H1 (cell line): ENCODE data around the gene ITGA3. TPM values are rescaled to one million over a fixed set of nuclear protein-coding genes. Genes with fewer than 3 reads are reported as not detected.

Source experiments
- CTCF ChIA-PET: fragments of 300-600 bp; sonication (Branson Sonifier 250); formaldehyde crosslinking; loops from one replicate; lab custom pipeline; 2021; ENCODE audit not compliant: partially characterized antibody; lab: Charles Lee
- POLR2A ChIA-PET: fragments of 300-600 bp; sonication (Branson Sonifier 250); formaldehyde crosslinking; loops from one replicate; lab custom pipeline; 2021; ENCODE audit warnings: inconsistent platforms; ENCODE audit not compliant: partially characterized antibody; lab: Charles Lee
- DNase-seq, 2 experiments: peaks; one replicate each; pipeline versions ENCODE4 v3.0.0 to v3.0.0-alpha.2; 2010 to 2022; ENCODE audit warnings: low spot score in 2 of 2, low read depth in 1 of 2, mixed read lengths in 1 of 2
- FAIRE-seq: peaks from 2 replicates; lab custom pipeline; 2011; peaks lifted over from hg19 to GRCh38; lab: Jason Lieb, UNC
- H2AFZ ChIP-seq: 2 replicates; pipeline ENCODE4 v1.8.1; 2012; ENCODE audit warnings: low read length, inconsistent platforms
- H2AK5ac ChIP-seq: 2 replicates; pipeline ENCODE4 v1.6.1; 2013; ENCODE audit warnings: low read depth, low read length
- H2BK120ac ChIP-seq: replicated peaks from 2 replicates; pipeline ENCODE3; 2013; ENCODE audit warnings: low read depth, low read length, inconsistent platforms
- H2BK12ac ChIP-seq: 2 replicates; pipeline ENCODE4 v1.6.1; 2013; ENCODE audit warnings: low read depth, low read length
- H2BK15ac ChIP-seq: 2 replicates; pipeline ENCODE4 v1.6.1; 2013; ENCODE audit warnings: low read length
- H2BK20ac ChIP-seq: 2 replicates; pipeline ENCODE4 v1.6.1; 2013; ENCODE audit warnings: low read length
- H2BK5ac ChIP-seq: 2 replicates; pipeline ENCODE4 v1.6.1; 2013; ENCODE audit warnings: low read depth, low read length
- H3K14ac ChIP-seq: 2 replicates; pipeline ENCODE4 v1.6.1; 2013; ENCODE audit warnings: inconsistent platforms; ENCODE audit not compliant: insufficient read length
- H3K18ac ChIP-seq: 2 replicates; pipeline ENCODE4 v1.6.1; 2013; ENCODE audit warnings: low read length; ENCODE audit errors: extremely low read depth
- H3K23ac ChIP-seq: 2 replicates; pipeline ENCODE4 v1.6.1; 2013; ENCODE audit warnings: inconsistent platforms; ENCODE audit not compliant: insufficient read length
- H3K23me2 ChIP-seq: 2 replicates; pipeline ENCODE4 v1.6.1; 2013; ENCODE audit warnings: low read depth, low read length
- H3K27ac ChIP-seq: 2 replicates; pipeline ENCODE4 v1.6.1; 2011; ENCODE audit warnings: low read depth, low read length, inconsistent platforms
- H3K27me3 ChIP-seq, 4 experiments: replicated peaks in 1 of 4; 1 replicate in 1 of 4; 2 replicates in 3 of 4; pipeline versions ENCODE4 v1.6.1 to v1.8.1; 2011 to 2013; ENCODE audit warnings: low read length in 3 of 4, mild to moderate bottlenecking in 3 of 4, inconsistent platforms in 2 of 4, mixed read lengths in 2 of 4, moderate library complexity in 1 of 4; ENCODE audit not compliant: control insufficient read depth in 3 of 4, insufficient read depth in 3 of 4; ENCODE audit errors: extremely low read depth in 1 of 4
- H3K36me3 ChIP-seq, 4 experiments: 2 replicates each; pipeline versions ENCODE4 v1.6.1 to v1.8.1; 2011 to 2013; ENCODE audit warnings: mild to moderate bottlenecking in 4 of 4, low read length in 3 of 4, moderate library complexity in 2 of 4, control low read depth in 1 of 4, inconsistent platforms in 1 of 4; ENCODE audit not compliant: insufficient read depth in 4 of 4, control insufficient read depth in 2 of 4
- H3K4ac ChIP-seq: replicated peaks from 2 replicates; pipeline ENCODE3; 2013; ENCODE audit warnings: low read length, low read depth, mixed read lengths, inconsistent platforms; ENCODE audit not compliant: insufficient read length
- H3K4me1 ChIP-seq, 4 experiments: replicated peaks in 1 of 4; 1 replicate in 1 of 4; 2 replicates in 3 of 4; pipeline versions ENCODE4 v1.6.1 to v1.8.1; 2011 to 2013; ENCODE audit warnings: low read length in 3 of 4, inconsistent platforms in 2 of 4, mixed read lengths in 1 of 4; ENCODE audit not compliant: insufficient read depth in 4 of 4, control insufficient read depth in 3 of 4
- H3K4me2 ChIP-seq, 2 experiments: 2 replicates each; pipeline versions ENCODE4 v1.6.1 to v1.8.1; 2011 to 2013; ENCODE audit warnings: low read depth in 2 of 2, low read length in 2 of 2, control low read depth in 1 of 2, inconsistent platforms in 1 of 2, mild to moderate bottlenecking in 1 of 2; ENCODE audit not compliant: insufficient read depth in 1 of 2
- H3K4me3 ChIP-seq, 4 experiments: fragments of 200-600, 300-600 bp in 1 of 4; sonication (generic), shearing (Covaris generic), sonication (Bioruptor Twin) in 1 of 4; 2 replicates each; pipeline versions ENCODE4 v1.5.1 to v1.8.1; 2011 to 2016; ENCODE audit warnings: low read length in 4 of 4, low read depth in 3 of 4, control low read depth in 2 of 4, inconsistent platforms in 2 of 4, mild to moderate bottlenecking in 2 of 4, mixed read lengths in 1 of 4, moderate library complexity in 1 of 4; ENCODE audit not compliant: insufficient read depth in 2 of 4; ENCODE audit errors: extremely low read depth in 1 of 4
- H3K56ac ChIP-seq: replicated peaks from 2 replicates; pipeline ENCODE3; 2013; ENCODE audit warnings: low read depth, mild to moderate bottlenecking, mixed read lengths, low read length, inconsistent platforms; ENCODE audit not compliant: insufficient read length
- H3K79me1 ChIP-seq: 2 replicates; pipeline ENCODE4 v1.6.1; 2013; ENCODE audit warnings: low read depth, low read length, control low read depth
- H3K79me2 ChIP-seq, 2 experiments: 2 replicates each; pipeline versions ENCODE4 v1.6.1 to v1.8.1; 2012 to 2013; ENCODE audit warnings: low read length in 2 of 2, mild to moderate bottlenecking in 2 of 2, inconsistent platforms in 1 of 2; ENCODE audit not compliant: insufficient read depth in 2 of 2, control insufficient read depth in 1 of 2
- H3K9ac ChIP-seq, 4 experiments: replicated peaks in 1 of 4; 1 replicate in 1 of 4; 2 replicates in 3 of 4; pipeline versions ENCODE4 v1.6.1 to v1.8.1; 2011 to 2013; ENCODE audit warnings: low read depth in 3 of 4, low read length in 3 of 4, control low read depth in 2 of 4, mild to moderate bottlenecking in 2 of 4, moderate library complexity in 2 of 4, inconsistent platforms in 1 of 4; ENCODE audit errors: extremely low read depth in 1 of 4
- H3K9me3 ChIP-seq, 2 experiments: 2 replicates each; pipeline versions ENCODE4 v1.6.1 to v1.8.1; 2012 to 2013; ENCODE audit warnings: mild to moderate bottlenecking in 2 of 2, moderate library complexity in 2 of 2, control low read depth in 1 of 2, inconsistent platforms in 1 of 2, low read depth in 1 of 2, low read length in 1 of 2, mixed read lengths in 1 of 2; ENCODE audit not compliant: insufficient read depth in 2 of 2
- H4K20me1 ChIP-seq, 2 experiments: replicated peaks in 1 of 2; 2 replicates each; pipeline versions ENCODE3 to v1.8.1; 2011 to 2013; ENCODE audit warnings: inconsistent platforms in 2 of 2, low read length in 2 of 2, mild to moderate bottlenecking in 1 of 2; ENCODE audit not compliant: insufficient read depth in 2 of 2, control insufficient read depth in 1 of 2
- H4K5ac ChIP-seq: 2 replicates; pipeline ENCODE4 v1.6.1; 2013; ENCODE audit warnings: low read length, low read depth, mixed read lengths, inconsistent platforms; ENCODE audit not compliant: insufficient read length
- H4K8ac ChIP-seq: 2 replicates; pipeline ENCODE4 v1.8.0; 2013; ENCODE audit warnings: mild to moderate bottlenecking, moderate library complexity, low read length, inconsistent platforms; ENCODE audit not compliant: insufficient read depth; ENCODE audit errors: extremely low read depth
- H4K91ac ChIP-seq: replicated peaks from 2 replicates; pipeline ENCODE3; 2013; ENCODE audit warnings: low read length, mixed read lengths, inconsistent platforms; ENCODE audit not compliant: insufficient read length
- CTBP2 ChIP-seq: IDR thresholded peaks from 2 replicates; pipeline ENCODE4 v1.7.0; 2011; ENCODE audit warnings: borderline replicate concordance, mild to moderate bottlenecking, moderate library complexity, mixed read lengths, low read length; ENCODE audit not compliant: insufficient read depth, insufficient read length
- EZH2 ChIP-seq: fragments of 200-600 bp; sonication (generic); IDR thresholded peaks from 2 replicates; pipeline ENCODE4 v1.7.1; 2012; ENCODE audit warnings: low read depth, mild to moderate bottlenecking, moderate library complexity, low read length, inconsistent platforms; ENCODE audit not compliant: severe bottlenecking
- FOSL1 ChIP-seq: IDR thresholded peaks from 2 replicates; pipeline ENCODE4 v1.6.1; 2011; ENCODE audit warnings: mild to moderate bottlenecking, low read depth, low read length, moderate library complexity; ENCODE audit not compliant: insufficient read depth
- GABPA ChIP-seq: IDR thresholded peaks from 2 replicates; pipeline ENCODE4 v1.6.1; 2011; ENCODE audit warnings: mild to moderate bottlenecking, low read length, moderate library complexity, borderline replicate concordance; ENCODE audit not compliant: insufficient read depth
- JUND ChIP-seq: IDR thresholded peaks from 2 replicates; pipeline ENCODE4 v1.6.1; 2011; ENCODE audit warnings: mild to moderate bottlenecking, improper control_type of control experiment, low read length
- RFX5 ChIP-seq: IDR thresholded peaks from 2 replicates; pipeline ENCODE4 v1.6.1; 2011; ENCODE audit warnings: low read depth, low read length, improper control_type of control experiment, borderline replicate concordance
- SRF ChIP-seq: IDR thresholded peaks from 2 replicates; pipeline ENCODE4 v1.6.1; 2011; ENCODE audit warnings: mild to moderate bottlenecking, low read depth, low read length, moderate library complexity
- SUZ12 ChIP-seq: fragments of 200-600 bp; sonication (generic); IDR thresholded peaks from 2 replicates; pipeline ENCODE4 v1.6.1; 2012; ENCODE audit warnings: mild to moderate bottlenecking, inconsistent platforms, low read length, moderate library complexity, mixed read lengths
- TAF1 ChIP-seq: IDR thresholded peaks from 2 replicates; pipeline ENCODE4 v1.6.1; 2011; ENCODE audit warnings: mild to moderate bottlenecking, low read depth, low read length
- YY1 ChIP-seq: IDR thresholded peaks from 2 replicates; pipeline ENCODE4 v1.6.1; 2011; ENCODE audit warnings: low read depth, mild to moderate bottlenecking, low read length
- WGBS, 2 experiments: shearing (Covaris generic) in 1 of 2; methylation state at CpG; one replicate each; pipeline versions ENCODE4 v1.1.6 to v1.1.7; 2013 to 2015; ENCODE audit warnings: low lambda C conversion rate in 2 of 2, mixed read lengths in 2 of 2, inconsistent platforms in 1 of 2, low coverage in 1 of 2, missing lambda C conversion rate in 1 of 2; ENCODE audit not compliant: insufficient replicate concordance in 2 of 2, insufficient coverage in 1 of 2, insufficient read length in 1 of 2; ENCODE audit errors: extremely low coverage in 1 of 2, missing lambda C conversion rate in 1 of 2; 5-methylcytosine and 5-hydroxymethylcytosine counted together
- polyA plus RNA-seq, 7 experiments: library from polyadenylated mRNA; depleted of rRNA in 3 of 7; stranded (reverse) in 5 of 7; unstranded in 2 of 7; fragments of >200 nt in 5 of 7; fragments of 200-250 nt in 2 of 7; gene quantifications; 1 replicate in 5 of 7; 2 replicates in 1 of 7; 4 replicates in 1 of 7; pipeline versions ENCODE4 v1.2.1 to v1.2.3, GENCODE V29; 2011 to 2013; ENCODE audit warnings: missing spikeins in 2 of 7, mixed read lengths in 2 of 7
- total RNA-seq: library from RNA; stranded (reverse); fragmentation: NEBNext Ultra II Directional; extraction: Animal tissue kit (Norgen Biotek cat#: 25700); gene quantifications from 2 replicates; pipeline ENCODE4 v1.2.1, GENCODE V29; 2021

Gene ITGA3
- total and polyA plus RNA-seq, 2 of the 8 experiments (the other 6 are each of a cell fraction or from before 2014, with no cell fraction given): 24.0 to 24.2 TPM

DNA sequence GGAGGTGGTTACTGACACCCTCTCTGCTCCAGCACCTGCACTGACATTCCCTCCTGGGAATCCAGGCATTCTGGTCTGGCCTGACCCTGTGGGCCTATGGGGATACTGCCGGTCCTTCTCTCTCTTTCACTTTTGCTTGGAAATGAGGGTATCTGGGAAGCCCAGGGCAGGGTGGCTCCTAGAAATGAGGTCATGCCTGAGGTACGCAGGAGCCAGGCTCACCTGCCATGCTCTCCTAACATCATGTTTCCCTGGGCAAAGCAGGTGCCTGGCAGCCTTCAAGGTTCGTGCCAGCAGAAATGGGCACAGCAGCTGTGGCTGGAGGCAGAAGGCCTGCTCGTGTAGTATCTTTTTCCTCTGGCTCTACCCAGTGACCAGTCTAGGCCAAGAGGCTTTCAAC, 3.3 kb downstream of the ITGA3 start:
- Histone ChIP-seq H3K4me3 (no peak overlapping the region), H3K27me3 (peaks cover 0 to 13% (median 11%) of the 10 kb centered on the region in 4 experiments; a peak in 5 of 7 replicates), H3K4ac (no peak overlapping the region), H3K79me1 (peaks cover 2% of the 10 kb centered on the region; the same call in 1 of the 2 replicates), H3K36me3 (no peaks in the 10 kb centered on the region), H4K8ac (no peak overlapping the region), H3K4me2 (no peak overlapping the region), H4K91ac (no peak overlapping the region), H3K4me1 (peaks cover 0 to 11% (median 5%) of the 10 kb centered on the region in 4 experiments; a peak in 5 of 7 replicates), H3K23ac (no peak overlapping the region), H3K9ac (no peak overlapping the region), H2BK120ac (no peak overlapping the region), H3K18ac (no peak overlapping the region), H2BK5ac (no peak overlapping the region), H3K14ac (no peak overlapping the region), H4K20me1 (peaks cover 0 to 2% of the 10 kb centered on the region in 2 experiments), H3K9me3 (no peaks in the 10 kb centered on the region), H4K5ac (no peak overlapping the region), H3K23me2 (peaks cover 15% of the 10 kb centered on the region), H2BK12ac (0 out of 2 replicates have a peak overlapping the region, but pooled peaks have one; percentile 27), H3K79me2 (no peaks in the 10 kb centered on the region), H2AK5ac (no peak overlapping the region), H2BK20ac (no peak overlapping the region), H2BK15ac (no peak overlapping the region), H3K56ac (no peak overlapping the region), H2AFZ (no peak overlapping the region), H3K27ac (no peak overlapping the region)
- TF ChIP-seq GABPA (no peak), CTBP2 (no peak), RFX5 (no peak), YY1 (no peak), SUZ12 (no peak), FOSL1 (no peak), EZH2 (no peak), SRF (no peak), TAF1 (no peak), JUND (no peak)
- WGBS, 2 experiments: 84% methylated on average over 3 of the region's 4 CpGs; no CpG with 5 or more reads in 1 of the 2 experiments
- CTCF ChIA-PET: interaction anchor here (4.4 to 14.6 kb wide), 3 partner anchors 17 to 34 kb away, joined by 23 to 169 read pairs (median 39); partner anchors contain the start of gene PDK2
- POLR2A ChIA-PET: no interaction called here
- no peak for FAIRE-seq
- DNase-seq: no peak
